Fibroblast of skin of left biceps (primary cell): Measurements from ENCODE around the gene JUP.
"Not testable (repeated sequence)": the region's sequence is repeated elsewhere in the genome, so short reads cannot be mapped to it uniquely, and the experiment has no call there.

ENCODE experiments used
- DNase-seq, 2 experiments: peaks; one replicate each; pipeline ENCODE4 v3.0.0-alpha.2; 2013; ENCODE audit warnings: low read depth in 2 of 2

The JUP gene

DNA sequence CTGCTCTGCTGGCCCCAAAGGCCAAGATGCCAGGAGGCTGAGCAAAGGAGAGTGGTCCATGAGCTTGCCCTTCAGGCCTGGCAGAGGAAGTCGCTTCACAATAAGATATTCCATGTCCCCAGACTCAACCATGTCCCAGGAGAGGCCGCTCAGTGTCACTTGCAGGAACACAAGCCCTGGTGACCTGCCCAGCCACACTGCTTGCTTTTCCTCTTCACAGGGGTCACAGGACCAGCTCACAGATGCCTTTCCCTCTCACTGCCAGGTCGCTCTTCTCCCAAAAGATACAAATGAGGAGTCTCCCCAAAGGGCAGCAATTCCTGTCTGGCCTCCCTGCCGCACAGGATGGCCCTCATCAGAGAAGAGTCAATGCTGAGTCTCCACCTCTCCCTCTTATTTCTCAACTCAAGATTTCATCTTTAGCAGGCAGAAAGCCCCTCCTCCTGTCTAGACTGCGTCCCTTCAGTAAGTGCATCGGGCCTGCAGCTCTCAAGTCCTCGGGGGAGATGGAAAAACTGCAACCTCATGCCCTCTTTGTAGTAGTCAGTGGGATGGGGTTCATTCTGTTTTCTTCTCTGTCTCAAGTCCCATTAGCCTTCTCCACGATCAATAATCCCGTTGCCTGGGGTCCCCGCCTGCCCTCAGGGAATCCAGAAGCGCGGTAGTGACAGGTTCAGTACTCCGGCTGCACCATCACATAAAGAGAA lies 5.0 kb downstream of the JUP start:
- no peak for DNase-seq

DNA sequence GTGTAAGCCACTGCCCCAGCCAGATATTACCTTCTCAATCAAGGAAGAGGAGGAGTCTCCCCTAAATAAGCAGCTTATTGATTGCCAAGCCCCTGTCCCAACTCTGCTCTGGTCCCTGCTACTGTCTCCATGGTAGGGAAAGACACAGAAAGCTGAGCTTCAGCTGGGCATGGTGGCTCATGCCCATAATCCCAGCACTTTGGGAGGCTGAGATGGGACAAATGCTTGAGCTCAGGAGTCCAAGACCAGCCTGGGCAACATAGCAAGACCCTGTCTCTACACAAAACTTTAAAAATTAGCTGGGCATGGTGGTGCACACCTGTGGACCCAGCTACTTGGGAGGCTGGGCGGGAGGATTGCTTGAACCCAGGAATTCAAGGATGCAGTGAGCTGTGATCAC lies 6.6 kb downstream of the JUP start:
- DNase-seq: no peak

DNA sequence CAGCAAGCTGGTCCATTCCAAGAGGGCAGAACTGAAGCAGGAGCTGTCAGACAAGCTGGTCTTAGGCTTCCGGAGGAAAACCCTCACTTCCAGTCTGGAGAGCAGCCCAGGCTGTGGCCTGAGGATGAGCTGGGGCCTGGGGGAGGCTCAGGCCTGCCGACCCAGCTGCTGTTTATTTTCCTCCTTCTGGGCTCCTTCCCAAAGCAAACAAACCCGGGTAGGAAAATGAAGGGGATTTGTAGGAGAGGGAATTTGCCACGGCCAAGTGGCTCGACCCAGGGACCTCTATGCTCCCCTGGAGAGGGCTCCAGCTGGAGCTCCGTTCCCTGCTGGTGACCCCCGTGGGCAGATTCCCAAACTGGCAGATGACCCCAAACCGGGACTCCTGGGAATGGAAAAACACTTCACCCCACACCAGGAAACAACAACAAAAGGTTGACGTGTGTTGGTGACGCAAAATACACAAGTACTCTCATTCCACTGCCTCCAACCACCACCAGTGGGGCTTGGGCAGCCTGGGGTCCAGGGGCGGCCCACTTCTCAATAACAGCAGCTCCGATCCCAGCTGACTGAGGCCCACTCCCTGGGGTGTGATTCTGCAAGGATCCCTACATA lies 8.8 kb downstream of the JUP start:
- DNase-seq: peak in 1 of 2 experiments; percentile 32

DNA sequence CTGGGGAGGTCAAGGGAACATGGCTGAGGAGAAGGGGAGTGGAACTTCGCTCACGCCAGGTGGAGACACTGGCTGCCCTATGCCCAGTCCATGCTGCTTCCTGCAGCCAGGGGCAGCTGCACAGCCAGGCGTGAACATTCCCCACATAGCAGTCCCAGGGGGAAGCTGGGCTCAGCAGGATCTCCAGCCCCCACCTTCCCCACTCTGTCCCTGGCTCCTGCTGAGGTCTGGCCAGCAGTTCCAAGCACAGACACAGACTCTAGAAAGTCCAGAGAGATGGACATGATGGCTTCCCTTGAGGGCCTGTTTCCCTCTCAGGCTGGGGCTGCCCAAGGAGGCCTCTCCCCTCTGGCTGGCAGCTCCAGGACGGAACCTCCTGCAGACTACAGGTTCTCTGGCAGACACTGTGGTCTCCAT lies 9.3 kb downstream of the JUP start:
- DNase-seq: no peak

DNA sequence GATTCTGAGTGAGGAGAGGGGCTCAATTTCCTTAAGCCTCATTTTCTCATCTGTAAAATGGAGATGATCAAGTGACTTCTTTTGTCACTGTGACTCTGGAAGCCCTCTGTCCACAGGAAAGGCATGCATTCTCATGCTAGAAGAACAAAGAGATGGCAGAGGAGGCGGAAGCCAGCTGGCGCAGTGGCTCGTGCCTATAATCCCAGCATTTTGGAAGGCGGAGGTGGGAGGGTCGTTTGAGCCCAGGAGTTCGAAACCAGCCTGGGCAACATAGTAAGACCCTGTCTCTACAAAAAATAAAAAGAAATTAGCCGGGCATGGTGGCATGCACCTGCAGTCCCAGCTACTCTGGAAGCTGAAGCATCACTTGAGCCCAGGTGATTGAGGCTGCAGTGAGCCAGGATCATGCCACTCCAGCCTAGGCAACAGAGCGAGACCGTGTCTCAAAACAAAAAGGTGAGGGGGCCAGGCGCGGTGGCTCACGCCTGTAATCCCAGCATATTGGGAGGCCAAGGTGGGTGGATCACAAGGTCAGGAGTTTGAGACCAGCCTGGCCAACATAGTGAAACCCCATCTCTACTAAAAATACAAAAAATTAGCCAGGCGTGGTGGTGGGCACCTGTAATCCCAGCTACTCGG lies 10.1 kb downstream of the JUP start:
- not testable (repeated sequence) for DNase-seq

DNA sequence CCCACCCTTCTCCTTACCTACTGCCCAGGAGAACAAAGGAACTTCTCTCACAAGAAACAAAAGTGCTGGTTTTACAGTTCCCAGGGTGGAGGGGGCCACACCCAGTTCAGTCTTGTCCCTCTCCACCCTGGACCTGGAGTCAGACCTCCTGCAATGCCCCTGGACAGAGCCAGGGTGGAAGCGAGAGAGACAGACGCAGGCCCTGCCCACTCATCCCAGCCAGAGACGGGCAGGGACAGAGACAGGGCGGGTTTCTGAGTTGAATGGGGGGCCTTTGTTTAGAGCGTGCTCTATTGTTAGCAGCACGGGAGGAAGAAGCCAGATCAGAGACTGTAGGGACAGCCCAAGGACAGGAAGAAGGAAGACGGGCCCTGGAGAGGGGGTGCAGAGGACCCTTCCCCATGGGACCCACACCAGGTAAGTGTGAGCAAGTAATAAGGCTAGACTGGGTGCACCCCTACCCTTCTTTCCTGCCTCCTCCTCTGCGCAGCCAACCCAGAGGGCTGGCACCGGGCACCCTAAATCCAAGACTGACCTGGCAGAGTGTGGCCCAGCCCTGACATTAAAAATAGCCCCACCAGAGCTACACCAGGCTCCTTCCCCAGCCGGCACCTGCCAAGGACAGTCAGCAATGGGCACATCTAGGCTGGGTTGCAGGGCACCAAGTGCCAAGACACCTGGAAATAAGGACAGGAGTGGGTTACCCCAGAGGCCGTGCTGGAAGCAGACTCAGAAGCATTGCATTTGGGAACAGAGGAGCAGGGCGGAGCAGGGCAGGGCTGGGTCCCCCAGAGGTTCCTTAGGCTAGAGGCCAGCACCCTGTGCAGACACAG lies 10.9 kb downstream of the JUP start:
- no peak for DNase-seq

DNA sequence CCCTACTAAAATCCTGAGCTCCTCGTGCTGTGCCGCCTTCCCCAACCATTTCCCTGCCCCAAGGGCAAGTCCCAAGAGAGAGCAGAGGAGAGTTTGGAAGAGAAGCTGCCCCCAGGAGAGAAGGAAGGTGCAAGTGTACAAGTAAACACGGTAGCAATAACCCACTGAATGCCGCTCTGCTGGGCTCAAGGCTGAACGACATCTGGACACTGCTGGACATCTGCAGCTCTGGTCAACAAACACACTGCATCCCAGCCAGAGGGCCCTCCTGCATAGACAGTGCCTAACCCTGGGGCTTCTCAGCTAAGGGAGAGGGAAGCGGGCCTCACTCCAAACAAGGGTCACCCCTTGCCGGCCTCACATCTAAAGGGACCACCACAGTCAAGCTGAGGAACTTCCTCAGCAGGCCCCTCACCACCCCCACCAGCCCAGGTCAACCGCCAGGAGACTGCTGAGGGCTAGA lies 12.7 kb downstream of the JUP start:
- DNase-seq: no peak

DNA sequence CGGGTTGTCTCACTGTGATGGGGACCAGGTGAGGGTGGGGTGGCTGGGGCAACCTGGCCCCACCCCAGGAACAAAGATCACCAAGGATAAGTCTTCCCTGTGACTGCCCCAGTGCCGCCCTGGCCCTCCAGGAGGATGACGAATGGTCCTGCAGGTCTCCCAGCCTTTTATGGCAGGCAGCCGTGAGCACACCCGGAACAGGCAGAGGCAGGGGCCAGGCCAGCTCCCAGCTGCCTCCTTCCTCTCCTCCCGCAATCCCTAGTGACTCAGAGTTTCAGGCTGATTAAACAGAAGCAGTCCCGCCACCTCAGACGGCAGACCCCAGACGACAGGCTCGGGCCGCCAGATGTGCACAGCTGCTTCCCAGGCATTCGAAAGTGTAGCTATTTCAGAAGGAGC lies 13.3 kb downstream of the JUP start:
- DNase-seq: peak in 1 of 2 experiments; percentile 32

DNA sequence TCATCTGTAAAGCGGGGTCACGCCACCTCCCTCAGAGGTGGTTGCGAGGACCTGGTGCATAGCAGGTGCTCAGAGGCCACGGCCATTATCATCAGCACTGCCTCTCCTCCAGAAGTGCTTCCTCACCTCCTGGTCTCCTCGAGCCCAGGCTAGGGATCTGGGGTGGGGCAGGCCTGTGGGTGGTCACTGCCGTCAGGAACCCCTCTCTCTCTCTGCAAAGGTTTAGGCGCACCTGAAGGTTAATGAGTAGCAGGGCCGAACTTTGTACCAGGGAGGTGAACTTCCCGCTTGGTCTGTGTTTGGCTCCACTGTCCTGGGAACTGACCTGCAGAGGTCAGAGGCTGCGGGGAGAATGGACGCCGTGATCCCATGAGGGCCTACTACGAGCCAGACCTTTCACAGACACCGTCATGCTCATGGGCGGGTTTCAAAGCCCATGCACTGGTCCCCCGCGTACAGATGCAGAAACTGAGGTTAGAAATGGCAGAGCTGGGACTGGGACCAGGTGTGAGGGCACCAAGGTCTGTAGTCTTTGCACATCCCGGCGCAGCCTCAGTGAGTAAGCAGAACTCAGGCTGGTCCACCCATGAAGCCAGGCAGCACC lies 13.8 kb downstream of the JUP start:
- DNase-seq: no peak

DNA sequence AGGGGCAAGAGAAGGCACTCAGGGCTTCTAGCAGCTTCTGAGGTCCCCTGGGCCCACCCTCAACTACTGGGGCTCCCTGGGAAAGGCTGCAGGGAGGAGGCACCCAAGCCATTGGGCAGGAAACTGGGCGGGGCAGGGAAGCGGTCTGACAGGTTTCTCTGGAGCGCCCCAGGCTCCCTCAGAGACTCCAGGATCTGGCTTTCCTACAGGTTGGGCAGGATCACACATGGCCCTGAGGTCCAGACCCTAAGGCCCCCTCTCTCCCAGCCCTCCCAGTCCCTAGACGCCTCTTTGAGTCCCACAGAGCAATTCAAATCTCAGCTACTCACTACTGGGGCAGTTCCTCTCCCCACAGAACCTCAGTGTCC lies 14.3 kb downstream of the JUP start:
- no peak for DNase-seq

DNA sequence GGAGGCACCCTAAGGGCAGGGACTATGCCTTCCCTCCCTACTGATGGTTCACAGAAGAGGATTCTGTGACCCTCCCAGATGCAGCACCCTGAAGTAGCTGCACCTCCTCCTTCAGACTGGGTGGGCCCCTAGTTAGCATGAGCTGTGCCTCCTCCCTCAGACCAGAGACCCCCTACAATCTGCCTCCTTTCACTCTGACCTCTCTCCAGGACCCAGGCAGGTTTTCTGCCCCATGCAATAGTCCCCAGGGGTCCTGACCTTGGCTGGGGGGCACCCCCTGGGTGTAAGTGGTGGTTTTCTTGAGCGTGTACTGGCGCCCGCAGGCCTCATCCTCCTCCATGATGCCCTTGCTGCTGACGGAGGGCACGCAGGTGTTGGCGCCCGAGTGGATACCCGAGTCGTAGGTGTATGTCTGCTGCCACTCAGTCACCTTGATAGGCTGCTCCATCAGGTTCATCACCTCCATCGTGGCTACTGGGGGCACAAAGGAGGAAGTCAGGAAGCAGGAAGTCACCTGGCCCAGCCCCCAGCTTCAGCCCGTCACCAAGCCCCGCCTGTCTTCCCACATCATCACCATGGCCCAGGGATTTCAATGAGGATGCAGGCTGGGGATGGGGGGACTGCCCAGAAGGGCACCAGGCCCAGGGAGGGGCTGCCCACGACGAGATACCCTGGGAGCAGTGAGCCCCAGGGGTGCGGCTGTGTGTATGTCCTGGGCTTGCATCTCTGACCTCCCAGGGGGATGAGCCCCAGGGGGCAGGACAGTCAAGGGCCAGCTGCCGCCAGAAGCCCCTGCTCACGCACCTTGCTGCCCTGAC lies 14.9 kb downstream of the JUP start:
- DNase-seq: no peak

DNA sequence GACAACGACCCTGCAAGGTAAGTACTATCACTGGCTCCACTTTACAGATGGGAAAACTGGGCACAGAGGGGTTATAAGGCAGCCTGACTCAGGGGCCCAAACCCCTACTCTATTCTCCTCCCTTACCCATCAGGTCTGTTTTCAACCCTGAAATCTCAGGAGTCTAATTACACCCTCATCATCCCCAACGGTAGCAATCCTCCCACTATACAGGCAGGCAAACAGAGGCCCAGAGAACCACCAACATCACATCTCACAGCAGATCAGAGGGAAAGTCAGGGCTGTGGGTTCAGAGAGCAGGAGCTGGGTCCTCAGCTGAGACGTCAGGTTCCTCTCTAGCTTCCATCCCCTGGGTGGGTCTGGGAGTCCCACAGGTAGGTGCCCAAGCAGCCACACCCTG lies 16.5 kb downstream of the JUP start:
- DNase-seq: no peak

DNA sequence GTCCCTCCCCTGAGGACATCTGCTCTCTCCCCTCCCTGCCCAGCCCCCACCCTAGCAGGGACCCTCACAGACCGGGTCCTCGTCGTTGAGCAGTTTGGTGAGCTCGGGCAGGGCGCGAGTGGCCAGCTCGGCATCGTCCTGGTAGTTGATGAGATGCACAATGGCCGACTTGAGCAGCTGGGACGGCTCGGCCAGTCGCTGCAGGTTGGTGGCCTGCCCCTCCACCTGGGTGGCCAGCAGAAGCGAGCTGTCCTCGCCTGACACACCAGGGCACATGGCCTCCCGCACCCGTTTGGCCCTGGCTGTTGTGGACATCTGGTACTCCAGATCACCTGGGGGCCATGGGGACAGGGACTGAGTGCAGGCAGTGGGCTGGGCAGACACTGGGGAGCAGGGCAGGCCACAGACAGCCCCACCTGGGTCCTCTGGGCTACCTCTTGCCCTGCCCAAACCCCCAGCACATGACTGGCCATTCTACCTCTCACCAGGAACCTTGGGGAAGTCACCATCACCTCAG lies 17.1 kb downstream of the JUP start:
- DNase-seq: no peak

DNA sequence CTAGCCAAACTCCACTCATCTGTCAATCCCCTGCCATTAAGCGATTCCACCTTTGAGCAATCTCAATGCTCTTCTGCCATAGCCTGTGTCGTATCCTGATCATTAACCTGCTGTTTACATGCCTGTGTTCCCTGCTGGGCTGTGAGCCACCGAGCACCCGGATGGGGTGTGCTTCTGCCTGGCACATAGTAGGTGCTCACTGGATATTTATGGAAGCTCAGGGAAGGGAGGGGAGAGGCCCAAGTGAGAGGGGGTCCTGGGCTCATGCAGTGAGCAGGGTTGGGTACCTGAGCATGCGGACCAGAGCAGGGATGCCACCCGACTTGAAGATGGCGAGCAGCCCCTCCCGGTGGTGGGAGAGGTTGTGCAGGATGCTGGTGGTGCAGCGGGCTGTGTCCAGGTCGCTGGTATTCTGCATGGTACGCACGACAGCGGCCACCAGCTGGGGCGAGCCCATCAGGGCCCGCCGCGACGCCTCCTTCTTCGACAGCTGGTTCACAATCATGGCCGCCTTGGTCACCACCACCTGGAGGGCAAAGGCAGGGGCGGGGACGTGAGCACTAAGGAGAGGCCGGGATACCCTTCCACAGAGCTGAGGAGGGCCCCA lies 17.7 kb downstream of the JUP start:
- no peak for DNase-seq

DNA sequence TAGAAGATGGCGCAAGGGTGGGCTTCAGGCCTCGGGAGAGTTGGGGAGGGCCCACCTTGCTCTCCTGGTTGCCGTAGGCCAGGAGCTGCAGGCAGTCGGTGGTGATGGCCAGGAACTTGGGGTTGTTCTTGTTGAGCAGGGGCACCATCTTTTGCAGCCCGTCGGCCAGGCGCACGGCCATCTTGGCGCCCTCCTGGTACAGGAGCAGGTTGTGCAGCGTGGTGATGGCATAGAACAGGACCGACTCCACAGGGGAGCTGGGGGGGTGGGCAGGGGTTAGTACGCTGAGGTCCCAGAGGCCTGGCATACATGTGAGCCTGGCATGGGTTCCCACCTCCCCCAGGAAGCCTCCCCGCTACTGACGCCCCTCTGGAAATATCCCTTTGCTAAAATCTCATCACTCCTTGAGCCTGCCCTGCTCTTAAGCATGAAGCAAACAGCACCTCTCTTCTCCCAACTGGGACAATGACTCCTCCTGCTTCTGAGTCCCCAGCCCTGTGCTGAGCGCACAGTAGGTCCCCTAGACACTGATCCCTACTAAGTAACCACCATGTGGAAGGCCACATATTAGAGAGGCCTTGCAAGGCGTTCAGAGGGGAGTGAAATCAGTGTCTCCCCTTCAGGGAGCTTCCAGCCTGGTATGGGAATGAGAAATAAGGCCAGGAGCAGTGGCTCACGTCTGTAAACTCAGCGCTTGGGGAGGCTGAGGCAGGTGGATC lies 19.0 kb downstream of the JUP start:
- no peak for DNase-seq

DNA sequence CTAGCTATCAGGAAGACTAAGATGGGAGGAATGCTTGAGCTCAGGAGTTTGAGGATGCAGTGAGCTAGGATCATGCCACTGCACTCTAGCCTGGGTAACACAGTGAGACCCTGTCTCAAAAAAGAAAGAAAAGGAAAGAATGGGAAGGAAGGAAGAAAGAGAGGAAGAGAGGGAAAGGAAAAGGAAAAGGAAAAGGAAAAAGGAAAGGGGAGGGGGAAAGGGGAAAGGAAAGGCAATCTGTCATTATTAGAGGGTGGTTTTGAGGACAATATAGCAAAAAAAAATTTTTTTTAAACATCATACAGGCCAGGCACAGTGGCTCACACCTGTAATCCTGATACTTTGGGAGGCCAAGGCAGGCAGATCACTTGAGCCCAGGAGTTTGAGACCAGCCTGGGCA lies 20.4 kb downstream of the JUP start:
- DNase-seq: no peak

DNA sequence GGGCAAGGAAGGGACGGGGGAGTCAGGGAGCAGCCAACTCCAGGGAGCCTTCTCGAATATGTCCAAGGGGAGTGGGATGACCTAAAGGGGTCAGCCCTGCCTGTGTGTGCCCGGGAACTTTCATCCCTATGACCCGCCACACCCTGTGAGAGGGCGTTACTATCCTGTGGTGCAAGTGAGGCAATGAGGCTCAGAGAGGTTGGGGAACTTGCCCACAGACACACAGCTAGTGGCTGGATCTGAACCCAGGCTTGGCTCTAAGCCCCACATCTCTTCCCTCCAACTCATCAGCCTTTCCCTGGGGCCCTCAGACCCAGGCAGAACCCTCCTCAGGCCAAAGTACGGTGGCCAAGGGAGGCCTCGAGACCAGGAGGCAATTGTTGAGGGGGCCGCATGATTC lies 23.2 kb downstream of the JUP start:
- no peak for DNase-seq

DNA sequence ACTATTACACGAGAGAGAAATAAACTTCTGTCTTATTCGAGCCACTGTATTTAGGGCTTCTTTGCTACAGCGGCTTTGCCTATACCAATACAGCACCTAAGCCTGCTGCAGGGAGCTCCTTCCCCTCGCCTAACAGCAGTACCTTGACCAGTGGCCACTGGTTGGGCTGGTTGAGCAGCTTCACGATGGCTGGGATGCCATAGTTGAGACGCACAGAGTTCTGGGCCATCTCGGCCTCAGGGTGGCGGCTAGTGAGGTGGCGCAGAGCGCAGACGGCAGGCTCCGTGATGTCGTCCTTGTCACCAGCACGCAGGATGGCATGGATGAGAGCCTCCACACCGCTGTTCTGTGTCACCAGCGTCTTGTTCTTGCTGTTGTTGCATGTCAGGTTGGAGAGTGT lies 23.7 kb downstream of the JUP start:
- no peak for DNase-seq

DNA sequence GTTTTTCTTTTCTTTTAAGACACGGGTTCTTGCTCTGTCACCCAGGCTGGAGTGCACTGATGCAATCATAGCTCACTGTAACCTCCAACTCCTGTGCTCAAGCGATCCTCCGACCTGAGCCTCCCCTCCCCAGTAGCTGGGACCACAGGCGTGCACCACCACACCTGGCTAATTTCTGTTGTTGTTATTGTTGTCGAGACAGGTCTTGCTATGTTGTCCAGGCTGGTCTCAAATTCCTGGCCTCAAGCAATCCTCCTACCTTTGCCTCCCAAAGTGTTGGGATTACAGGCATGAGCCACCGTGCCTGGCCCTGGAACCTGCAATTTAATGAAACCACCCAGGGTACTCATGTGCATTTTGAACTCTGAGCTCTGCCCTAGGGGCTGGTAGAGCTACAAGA lies 24.1 kb downstream of the JUP start:
- DNase-seq: no peak

DNA sequence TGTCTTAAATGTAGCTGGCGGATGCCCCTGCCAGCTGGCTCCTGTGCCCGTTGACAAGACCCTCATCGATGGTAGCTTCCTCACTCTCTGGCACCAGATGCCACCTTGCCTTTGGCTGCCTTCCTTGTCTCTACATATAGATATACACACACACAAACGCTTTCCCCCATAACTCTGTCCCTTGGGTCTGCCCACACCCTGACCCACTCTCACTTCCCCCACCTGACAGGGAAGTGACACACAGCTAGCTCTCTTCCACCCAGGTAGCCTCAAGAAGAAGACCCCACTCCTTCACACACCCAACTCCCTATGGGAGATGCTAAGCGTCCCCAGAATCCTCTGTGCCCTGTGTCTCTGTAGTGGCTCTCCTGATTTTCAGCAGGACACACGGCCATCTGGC lies 25.6 kb downstream of the JUP start:
- no peak for DNase-seq
